ENCODE results near the gene NOX4. TPM values are rescaled to one million over a fixed set of nuclear protein-coding genes. Genes with fewer than 3 reads are reported as not detected.

NOX4 gene
- total RNA-seq, result 4.0 and 6.7 TPM in 2 replicates

DNA sequence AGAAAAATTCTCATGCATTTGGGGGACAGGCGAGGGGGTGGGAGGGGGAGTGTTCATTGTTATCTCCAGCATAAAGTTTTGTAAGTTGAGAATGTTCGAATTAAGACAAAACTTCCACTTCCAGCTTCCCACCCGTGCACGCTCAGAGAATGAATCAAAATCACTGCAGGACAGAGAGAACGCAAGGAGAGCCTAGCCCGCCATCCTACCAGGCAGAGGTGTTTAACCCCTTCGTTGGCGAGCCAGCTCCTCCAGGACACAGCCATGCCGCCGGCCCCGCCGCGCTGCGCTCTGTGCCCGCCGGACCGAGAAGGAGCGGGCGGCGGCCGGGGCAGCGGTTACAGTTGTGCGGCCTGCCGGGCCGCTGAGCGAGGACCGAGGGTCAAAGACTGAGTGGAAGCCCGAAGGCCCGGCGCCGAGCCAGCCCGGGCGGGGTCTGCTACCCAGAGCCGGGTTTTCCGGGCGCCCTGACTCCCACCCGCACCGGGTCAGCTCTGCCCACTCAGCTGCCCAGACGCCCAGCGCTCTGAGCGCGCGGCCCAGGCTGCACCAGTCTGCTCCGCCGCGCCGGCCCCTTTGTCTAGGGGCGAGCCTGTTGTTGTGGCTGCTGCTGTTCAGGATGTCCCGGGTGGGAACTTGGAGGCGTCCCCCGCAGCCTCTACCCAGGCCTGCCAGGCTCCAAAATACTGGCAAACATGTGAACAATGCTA, at the start of gene NOX4:
Gene NOX4 (minus strand): TSS at position 395 of the 710 bp plus-strand sequence. CDS start 129 bp downstream, at position 266.

Other genes starting within 250 kb of the NOX4 start
- not detected in 2 replicates for gene TRIM77, start 218.9 kb upstream of the NOX4 start, total RNA-seq

Data from uterine smooth muscle cell (primary cell).